GM21381 (cell line): ENCODE measurements around the gene WDR27.

Experiments
- ATAC-seq: cut with Tn5 transposase; IDR thresholded peaks from one replicate; pipeline ENCODE4 v1.9.1; 2021; ENCODE audit warnings: mild to moderate bottlenecking, moderate library complexity; ENCODE audit not compliant: unreplicated experiment

Gene WDR27

GRCh38 chr6:169416249-169416648, 285.6 kb downstream of the WDR27 start:
- ATAC-seq = no peak

- ATAC-seq = no peak
These were observed 286.6 kb downstream of the WDR27 start for GRCh38 chr6:169415179-169415578.

- no peak for ATAC-seq
These were observed 290.1 kb downstream of the WDR27 start for GRCh38 chr6:169411722-169412121.

GRCh38 chr6:169411296-169411695, 290.5 kb downstream of the WDR27 start:
- ATAC-seq = no peak

- no peak for ATAC-seq
These were observed 292.0 kb downstream of the WDR27 start for GRCh38 chr6:169409742-169410312.

GRCh38 chr6:169407325-169407724, 294.5 kb downstream of the WDR27 start:
- no peak for ATAC-seq
